DOHH2 (cell line): ENCODE measurements around the gene EEA1.

Source experiments
- EZH2phosphoT487 ChIP-seq: fragments of 200-600 bp; sonication (generic); IDR thresholded peaks from 2 replicates; pipeline ENCODE4 v1.6.1; 2017; ENCODE audit warnings: borderline replicate concordance, mild to moderate bottlenecking, antibody characterized with exemption, low read length, moderate library complexity, mixed read lengths
- TF ChIP-seq, protein P1 (sequence below): fragments of 200-600 bp; sonication (generic); IDR thresholded peaks from one replicate; pipeline ENCODE4 v1.5.1; 2014; ENCODE audit warnings: antibody characterized with exemption, mild to moderate bottlenecking, low read depth, low read length; ENCODE audit not compliant: poor library complexity, severe bottlenecking

DNA sequence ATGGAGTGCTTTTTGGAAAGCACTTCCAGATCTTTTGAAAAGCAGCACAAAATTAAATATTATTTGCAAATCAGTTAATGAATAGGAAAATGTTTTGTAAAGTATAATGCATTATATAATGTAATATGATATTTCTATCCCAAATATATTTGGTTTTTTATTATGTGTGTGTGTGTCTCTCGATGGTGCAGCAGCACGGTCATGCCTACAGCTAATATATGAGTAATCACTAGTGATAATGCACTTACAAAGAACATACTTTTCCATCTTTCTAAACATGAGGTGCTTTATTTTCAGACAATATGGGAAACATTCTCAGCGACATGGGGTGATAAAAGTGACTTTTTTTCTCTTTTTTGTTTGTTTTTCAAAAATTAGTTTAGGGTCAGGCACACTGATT, 1.3 kb upstream of the EEA1 start:
- TF ChIP-seq, protein P1, sequence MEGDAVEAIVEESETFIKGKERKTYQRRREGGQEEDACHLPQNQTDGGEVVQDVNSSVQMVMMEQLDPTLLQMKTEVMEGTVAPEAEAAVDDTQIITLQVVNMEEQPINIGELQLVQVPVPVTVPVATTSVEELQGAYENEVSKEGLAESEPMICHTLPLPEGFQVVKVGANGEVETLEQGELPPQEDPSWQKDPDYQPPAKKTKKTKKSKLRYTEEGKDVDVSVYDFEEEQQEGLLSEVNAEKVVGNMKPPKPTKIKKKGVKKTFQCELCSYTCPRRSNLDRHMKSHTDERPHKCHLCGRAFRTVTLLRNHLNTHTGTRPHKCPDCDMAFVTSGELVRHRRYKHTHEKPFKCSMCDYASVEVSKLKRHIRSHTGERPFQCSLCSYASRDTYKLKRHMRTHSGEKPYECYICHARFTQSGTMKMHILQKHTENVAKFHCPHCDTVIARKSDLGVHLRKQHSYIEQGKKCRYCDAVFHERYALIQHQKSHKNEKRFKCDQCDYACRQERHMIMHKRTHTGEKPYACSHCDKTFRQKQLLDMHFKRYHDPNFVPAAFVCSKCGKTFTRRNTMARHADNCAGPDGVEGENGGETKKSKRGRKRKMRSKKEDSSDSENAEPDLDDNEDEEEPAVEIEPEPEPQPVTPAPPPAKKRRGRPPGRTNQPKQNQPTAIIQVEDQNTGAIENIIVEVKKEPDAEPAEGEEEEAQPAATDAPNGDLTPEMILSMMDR = no peak
- TF ChIP-seq EZH2phosphoT487 = no peak
